Measurements from ENCODE around the gene DUSP21.
"Not testable (repeated sequence)": the region's sequence is repeated elsewhere in the genome, so short reads cannot be mapped to it uniquely, and the experiment has no call there.

Gene DUSP21

GRCh38 chrX:44822601-44823000 is 21.2 kb upstream of the DUSP21 start:
- TF ChIP-seq CTCF (IDR thresholded peaks at IDR 0.05; ENCODE audit: low read depth, low read length, missing control alignments), result no peak
- no peak overlapping the region for H3K4me3 ChIP-seq (ENCODE audit: low read depth, low read length)
- H3K36me3 ChIP-seq (replicated peaks), result no peaks in the 10 kb centered on the region
- in situ Hi-C loops (cut with HindIII; ENCODE audit: low pct_ligation_motif_present, low sequenced_read_pairs), result no loop called here
- H3K27me3 ChIP-seq (replicated peaks), result no peaks in the 10 kb centered on the region
- no peak for DNase-seq
- H3K27ac ChIP-seq, result no peak overlapping the region

- in situ Hi-C loops (cut with HindIII; ENCODE audit: low pct_ligation_motif_present, low sequenced_read_pairs); DNase-seq; H3K27me3 ChIP-seq (replicated peaks); H3K4me3 ChIP-seq (ENCODE audit: low read depth, low read length); H3K27ac ChIP-seq; H3K36me3 ChIP-seq (replicated peaks): not testable (repeated sequence)
Observed at GRCh38 chrX:44823193-44823592, 20.6 kb upstream of the DUSP21 start.

GRCh38 chrX:44828008-44828605 is 15.7 kb upstream of the DUSP21 start:
- Histone ChIP-seq H3K27me3 (replicated peaks) (no peaks in the 10 kb centered on the region), H3K4me3 (ENCODE audit: low read depth, low read length) (no peak overlapping the region), H3K27ac (no peak overlapping the region), H3K36me3 (replicated peaks) (no peaks in the 10 kb centered on the region)
- no peak for TF ChIP-seq CTCF (IDR thresholded peaks at IDR 0.05; ENCODE audit: low read depth, low read length, missing control alignments)
- in situ Hi-C loops (cut with HindIII; ENCODE audit: low pct_ligation_motif_present, low sequenced_read_pairs), result no loop called here
- DNase-seq, result peak; percentile 80

- no peak overlapping the region for H3K4me3 ChIP-seq (ENCODE audit: low read depth, low read length)
- DNase-seq, result no peak
- H3K27me3 ChIP-seq (replicated peaks), result no peaks in the 10 kb centered on the region
- TF ChIP-seq CTCF (IDR thresholded peaks at IDR 0.05; ENCODE audit: low read depth, low read length, missing control alignments), result no peak
- H3K36me3 ChIP-seq (replicated peaks), result no peaks in the 10 kb centered on the region
- no peak overlapping the region for H3K27ac ChIP-seq
- in situ Hi-C loops (cut with HindIII; ENCODE audit: low pct_ligation_motif_present, low sequenced_read_pairs), result no loop called here
Observed at GRCh38 chrX:44829832-44830231, 14.0 kb upstream of the DUSP21 start.

- no peak for TF ChIP-seq CTCF (IDR thresholded peaks at IDR 0.05; ENCODE audit: low read depth, low read length, missing control alignments)
- in situ Hi-C loops (cut with HindIII; ENCODE audit: low pct_ligation_motif_present, low sequenced_read_pairs), result no loop called here
- Histone ChIP-seq H3K27me3 (replicated peaks) (no peaks in the 10 kb centered on the region), H3K27ac (no peak overlapping the region), H3K4me3 (ENCODE audit: low read depth, low read length) (no peak overlapping the region), H3K36me3 (replicated peaks) (no peaks in the 10 kb centered on the region)
- no peak for DNase-seq
Observed at GRCh38 chrX:44842550-44843317, 1.1 kb upstream of the DUSP21 start.

GRCh38 chrX:44843318-44843702 is 511 bp upstream of the DUSP21 start:
- TF ChIP-seq CTCF (IDR thresholded peaks at IDR 0.05; ENCODE audit: low read depth, low read length, missing control alignments), result no peak
- Histone ChIP-seq H3K27ac (no peak overlapping the region), H3K4me3 (ENCODE audit: low read depth, low read length) (no peak overlapping the region), H3K27me3 (replicated peaks) (no peaks in the 10 kb centered on the region), H3K36me3 (replicated peaks) (no peaks in the 10 kb centered on the region)
- no peak for DNase-seq
- in situ Hi-C loops (cut with HindIII; ENCODE audit: low pct_ligation_motif_present, low sequenced_read_pairs), result no loop called here
